IPS-20b (cell line): ENCODE results near the gene HES5.

ENCODE experiments used
- H3K27ac ChIP-seq: one replicate; pipeline ENCODE4 v1.5.1; 2013; ENCODE audit warnings: low read length
- H3K27me3 ChIP-seq: 2 replicates; pipeline ENCODE4 v1.6.1; 2013; ENCODE audit warnings: mild to moderate bottlenecking, low read length, inconsistent platforms; ENCODE audit not compliant: insufficient read depth
- H3K36me3 ChIP-seq: 2 replicates; pipeline ENCODE4 v1.6.1; 2013; ENCODE audit warnings: low read depth, mild to moderate bottlenecking, inconsistent platforms, low read length, moderate library complexity; ENCODE audit not compliant: insufficient read depth
- H3K4me1 ChIP-seq: 2 replicates; pipeline ENCODE4 v1.6.1; 2013; ENCODE audit warnings: mild to moderate bottlenecking, control low read depth, inconsistent platforms, low read length, moderate library complexity; ENCODE audit not compliant: insufficient read depth
- H3K4me3 ChIP-seq: 2 replicates; pipeline ENCODE4 v1.5.1; 2013; ENCODE audit warnings: mild to moderate bottlenecking, low read length, inconsistent platforms
- H3K9ac ChIP-seq: 2 replicates; pipeline ENCODE4 v1.6.1; 2013; ENCODE audit warnings: low read depth, mild to moderate bottlenecking, inconsistent platforms, low read length, moderate library complexity
- H3K9me3 ChIP-seq: 2 replicates; pipeline ENCODE4 v1.6.1; 2013; ENCODE audit warnings: mild to moderate bottlenecking, low read depth, low read length, inconsistent platforms; ENCODE audit not compliant: insufficient read depth

The HES5 gene

DNA sequence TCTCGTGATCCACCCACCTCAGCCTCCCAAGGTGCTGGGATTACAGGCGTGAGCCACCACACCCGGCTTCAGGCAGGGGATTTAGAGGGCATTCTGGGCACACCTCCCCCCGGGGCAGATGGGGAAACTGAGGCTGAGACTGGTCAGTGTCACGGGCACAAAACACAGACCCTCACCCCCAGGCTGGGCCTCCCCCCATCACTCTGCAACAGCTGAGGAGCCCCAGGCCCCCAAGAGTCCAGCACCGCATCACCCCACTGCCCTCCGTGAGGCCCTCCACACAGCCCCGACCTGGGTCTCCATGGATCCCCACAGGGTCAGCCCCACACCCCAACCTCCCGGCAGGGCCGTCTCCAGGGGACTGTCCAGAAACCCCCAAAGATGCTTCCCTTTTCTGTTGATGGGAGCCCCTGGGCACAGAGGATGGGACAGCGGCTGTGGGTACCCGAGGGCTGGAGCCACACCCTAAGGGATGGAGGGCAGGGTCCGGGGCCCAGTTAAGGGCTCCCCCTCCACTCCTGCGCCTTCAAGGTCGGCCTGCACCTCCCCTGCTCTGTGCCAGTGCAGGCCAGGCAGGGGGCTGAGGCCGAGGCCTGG, 37.1 kb upstream of the HES5 start:
- Histone ChIP-seq H3K36me3 (no peaks in the 10 kb centered on the region), H3K4me1 (no peaks in the 10 kb centered on the region), H3K27me3 (no peaks in the 10 kb centered on the region), H3K9me3 (no peaks in the 10 kb centered on the region), H3K27ac (no peak overlapping the region), H3K9ac (no peak overlapping the region), H3K4me3 (no peak overlapping the region)

- Histone ChIP-seq H3K4me3 (no peak overlapping the region), H3K27ac (no peak overlapping the region), H3K27me3 (no peaks in the 10 kb centered on the region), H3K9ac (no peak overlapping the region), H3K36me3 (no peaks in the 10 kb centered on the region), H3K9me3 (no peaks in the 10 kb centered on the region), H3K4me1 (no peaks in the 10 kb centered on the region)
Measured at GRCh38 chr1:2566101-2567045, 36.3 kb upstream of the HES5 start.

DNA sequence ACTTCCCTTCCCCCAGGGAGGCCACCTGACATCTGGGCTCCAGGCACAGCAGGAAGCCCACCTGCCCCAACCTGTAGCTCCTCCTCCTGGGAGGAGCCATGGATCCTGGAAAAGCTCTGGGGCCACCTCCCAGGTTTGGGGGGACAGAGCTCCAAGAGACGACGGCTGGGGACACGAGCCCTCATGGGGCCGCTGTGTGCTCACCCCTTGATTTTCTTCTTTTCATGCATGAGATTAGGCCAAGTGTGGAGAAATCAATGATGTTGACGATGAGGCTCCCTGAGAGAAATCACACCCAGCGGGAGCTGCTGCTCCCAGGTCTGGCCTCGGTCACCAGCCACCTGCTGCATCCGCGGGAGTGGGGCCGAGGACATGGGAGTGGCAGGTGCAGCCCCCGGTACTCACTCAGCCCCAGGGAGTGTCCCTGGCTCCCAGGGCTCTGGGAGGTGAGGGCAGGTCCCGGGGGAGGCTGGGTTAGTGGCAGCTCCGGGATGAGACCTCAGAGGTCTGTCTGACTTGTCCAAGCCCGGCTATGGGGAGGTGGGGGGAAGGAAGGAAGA, 34.8 kb upstream of the HES5 start:
- H3K27ac ChIP-seq: no peak overlapping the region

GRCh38 chr1:2564006-2564814, 34.1 kb upstream of the HES5 start:
- Histone ChIP-seq H3K4me1 (no peaks in the 10 kb centered on the region), H3K36me3 (no peaks in the 10 kb centered on the region), H3K9me3 (no peaks in the 10 kb centered on the region), H3K27me3 (no peaks in the 10 kb centered on the region), H3K4me3 (no peak overlapping the region), H3K9ac (no peak overlapping the region), H3K27ac (no peak overlapping the region)

More for the DNA sequence above, 34.8 kb upstream of the HES5 start:
- Histone ChIP-seq H3K4me1 (no peaks in the 10 kb centered on the region), H3K36me3 (no peaks in the 10 kb centered on the region), H3K27me3 (no peaks in the 10 kb centered on the region), H3K4me3 (no peak overlapping the region), H3K9ac (no peak overlapping the region), H3K9me3 (no peaks in the 10 kb centered on the region)

GRCh38 chr1:2563205-2563604, 33.1 kb upstream of the HES5 start:
- Histone ChIP-seq H3K27me3 (no peaks in the 10 kb centered on the region), H3K4me3 (no peak overlapping the region), H3K9ac (no peak overlapping the region), H3K4me1 (no peaks in the 10 kb centered on the region), H3K9me3 (no peaks in the 10 kb centered on the region), H3K36me3 (no peaks in the 10 kb centered on the region), H3K27ac (no peak overlapping the region)

GRCh38 chr1:2561898-2562895, 32.1 kb upstream of the HES5 start:
- H3K4me3 ChIP-seq: no peak overlapping the region
- no peak overlapping the region for H3K27ac ChIP-seq
- no peak overlapping the region for H3K9ac ChIP-seq
- no peaks in the 10 kb centered on the region for H3K4me1 ChIP-seq
- no peaks in the 10 kb centered on the region for H3K36me3 ChIP-seq
- H3K27me3 ChIP-seq: no peaks in the 10 kb centered on the region
- H3K9me3 ChIP-seq: no peaks in the 10 kb centered on the region

- no peak overlapping the region for H3K4me3 ChIP-seq
- H3K9me3 ChIP-seq: no peaks in the 10 kb centered on the region
- H3K27me3 ChIP-seq: no peaks in the 10 kb centered on the region
- no peaks in the 10 kb centered on the region for H3K4me1 ChIP-seq
- no peak overlapping the region for H3K27ac ChIP-seq
- H3K36me3 ChIP-seq: no peaks in the 10 kb centered on the region
- no peak overlapping the region for H3K9ac ChIP-seq
Measured at GRCh38 chr1:2561446-2561845, 31.4 kb upstream of the HES5 start.

DNA sequence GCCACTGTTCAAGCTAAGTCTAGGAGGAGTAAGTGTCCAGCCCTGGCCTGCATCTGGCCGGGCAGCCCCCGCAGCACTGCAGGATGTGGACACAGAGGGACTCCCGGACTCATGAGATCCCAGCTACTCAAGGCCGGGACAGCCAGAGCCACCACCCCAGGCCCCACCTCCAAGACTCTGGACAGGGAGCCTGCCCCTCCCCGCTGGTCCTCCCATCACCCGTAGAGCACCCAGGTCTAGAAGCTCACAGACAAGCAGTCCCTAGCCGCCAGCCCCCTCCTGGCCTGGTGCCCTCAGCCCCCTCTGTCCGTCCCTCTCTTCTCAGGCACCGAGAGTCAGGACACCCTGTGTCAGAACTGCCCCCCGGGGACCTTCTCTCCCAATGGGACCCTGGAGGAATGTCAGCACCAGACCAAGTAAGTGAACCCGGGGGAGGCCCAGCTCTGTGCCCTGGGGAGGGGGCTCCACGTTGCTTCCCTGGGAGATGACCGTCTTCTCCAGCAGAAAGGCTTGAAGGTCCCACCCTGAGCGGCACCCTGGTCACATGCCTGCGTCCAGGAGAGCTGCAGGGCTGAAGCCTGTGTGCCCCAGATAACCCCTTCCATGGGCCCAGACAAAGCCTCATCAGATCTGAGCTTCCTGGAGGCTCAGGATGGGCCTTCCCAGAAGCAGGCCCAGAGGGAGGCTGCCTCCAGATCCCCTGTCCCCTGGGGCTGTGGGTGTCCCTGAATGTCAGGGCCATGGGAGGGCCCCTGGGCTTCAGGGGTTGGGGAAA, 30.4 kb upstream of the HES5 start:
- Histone ChIP-seq H3K27me3 (no peaks in the 10 kb centered on the region), H3K9ac (no peak overlapping the region), H3K27ac (no peak overlapping the region), H3K4me3 (no peak overlapping the region), H3K36me3 (no peaks in the 10 kb centered on the region), H3K4me1 (no peaks in the 10 kb centered on the region), H3K9me3 (no peaks in the 10 kb centered on the region)

- H3K4me3 ChIP-seq: no peak overlapping the region
- H3K36me3 ChIP-seq: no peaks in the 10 kb centered on the region
- no peaks in the 10 kb centered on the region for H3K27me3 ChIP-seq
- no peak overlapping the region for H3K27ac ChIP-seq
- no peaks in the 10 kb centered on the region for H3K9me3 ChIP-seq
- no peaks in the 10 kb centered on the region for H3K4me1 ChIP-seq
- no peak overlapping the region for H3K9ac ChIP-seq
Measured at GRCh38 chr1:2559509-2560298, 29.6 kb upstream of the HES5 start.

GRCh38 chr1:2558861-2559260, 28.8 kb upstream of the HES5 start:
- Histone ChIP-seq H3K9me3 (no peaks in the 10 kb centered on the region), H3K4me3 (no peak overlapping the region), H3K4me1 (no peaks in the 10 kb centered on the region), H3K27me3 (no peaks in the 10 kb centered on the region), H3K27ac (no peak overlapping the region), H3K9ac (no peak overlapping the region), H3K36me3 (no peaks in the 10 kb centered on the region)
